Activated T-helper 2 cell treated with anti-CD3 and anti-CD28 coated beads, Interferon-gamma antibody, Interleukin-2, Interleukin-4, amounts not matched to agents 10 μg/mL and 5 μg/mL and 100 μg/mL, durations not matched to agents 14 hours and 24 hours and 36 hours (primary cell): ENCODE results near the gene S100A16. TPM values are rescaled to one million over a fixed set of nuclear protein-coding genes. Genes with fewer than 3 reads are reported as not detected.

Source experiments
- DNase-seq: peaks from one replicate; pipeline ENCODE4 v3.0.0; 2021; ENCODE audit warnings: low spot score
- H3K27ac Mint-ChIP-seq: one replicate; pipeline ENCODE4 v1.8.0; 2021; ENCODE audit warnings: mixed read lengths
- H3K27me3 Mint-ChIP-seq: one replicate; pipeline ENCODE4 v1.8.0; 2021; ENCODE audit warnings: low read depth, mixed read lengths
- H3K36me3 Mint-ChIP-seq: one replicate; pipeline ENCODE4 v1.8.0; 2021; ENCODE audit warnings: low read depth, mixed read lengths
- H3K4me1 Mint-ChIP-seq: one replicate; pipeline ENCODE4 v1.8.0; 2021; ENCODE audit warnings: low read depth, mixed read lengths
- H3K4me3 Mint-ChIP-seq: one replicate; pipeline ENCODE4 v1.8.0; 2021; ENCODE audit warnings: low read depth, mild to moderate bottlenecking, moderate library complexity, mixed read lengths
- H3K9me3 Mint-ChIP-seq: one replicate; pipeline ENCODE4 v1.8.0; 2021; ENCODE audit warnings: mixed read lengths
- intact Hi-C: fragments of 100-400 bp; cut with micrococcal nuclease; formaldehyde crosslinking; loops from one replicate; pipeline ENCODE4 v1.15.1; 2023
- total RNA-seq: library from RNA; stranded (reverse); gene quantifications from 2 replicates; pipeline ENCODE4 v1.2.3, GENCODE V29; 2022

S100A16 gene
- total RNA-seq, 1 donor from 2014 or later = not detected

DNA sequence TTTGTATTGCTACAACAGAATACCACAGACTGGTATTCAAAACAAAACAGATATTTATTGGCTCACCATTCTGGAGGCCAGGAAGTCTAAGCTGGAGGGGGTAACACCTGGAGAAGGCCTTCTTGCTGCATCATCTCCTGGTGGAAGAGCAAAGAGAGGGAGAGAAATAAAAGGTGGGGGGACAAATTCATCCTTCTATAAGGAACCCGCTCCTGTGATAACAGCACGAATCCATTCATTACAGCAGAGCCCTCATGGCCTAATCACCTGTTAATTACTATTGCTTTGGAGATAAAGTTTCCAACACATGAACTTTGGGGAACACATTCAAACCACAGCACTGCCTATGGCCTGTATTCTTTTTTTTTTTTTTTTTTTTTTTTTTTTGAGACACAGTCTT, 52.7 kb downstream of the S100A16 start:
- DNase-seq = no peak
- intact Hi-C loops = no loop called here
- no peak overlapping the region for H3K4me3 Mint-ChIP-seq
- H3K27me3 Mint-ChIP-seq = no peaks in the 10 kb centered on the region
- H3K36me3 Mint-ChIP-seq = no peaks in the 10 kb centered on the region
- no peaks in the 10 kb centered on the region for H3K4me1 Mint-ChIP-seq
- no peaks in the 10 kb centered on the region for H3K9me3 Mint-ChIP-seq
- H3K27ac Mint-ChIP-seq = no peak overlapping the region

- Mint-ChIP-seq H3K27me3 (no peaks in the 10 kb centered on the region), H3K4me1 (peaks cover 6% of the 10 kb centered on the region), H3K36me3 (no peaks in the 10 kb centered on the region), H3K27ac (no peak overlapping the region), H3K4me3 (no peak overlapping the region), H3K9me3 (no peaks in the 10 kb centered on the region)
- intact Hi-C loops = no loop called here
- DNase-seq = no peak
These were observed 55.1 kb downstream of the S100A16 start for GRCh38 chr1:153557877-153558276.

Other genes with a start within 250 kb of the S100A16 start
- gene S100A12, start 237.5 kb downstream of the S100A16 start, total RNA-seq = not detected in 2 replicates
- not detected in 2 replicates for gene S100A8, start 222.1 kb downstream of the S100A16 start, total RNA-seq
- not detected in 2 replicates for gene S100A7A, start 196.6 kb downstream of the S100A16 start, total RNA-seq
- gene S100A7, start 152.5 kb downstream of the S100A16 start, total RNA-seq = not detected in 2 replicates
- gene S100A6, start 77.1 kb downstream of the S100A16 start, total RNA-seq = 209 and 229 TPM in 2 replicates
- 1.8 and 2.4 TPM in 2 replicates for gene S100A5, start 72.2 kb downstream of the S100A16 start, total RNA-seq
- 175 and 181 TPM in 2 replicates for gene S100A4, start 67.3 kb downstream of the S100A16 start, total RNA-seq
- gene S100A3, start 63.9 kb downstream of the S100A16 start, total RNA-seq = not detected in 2 replicates
- 0.44 and 0.75 TPM in 2 replicates for gene S100A2, start 47.3 kb downstream of the S100A16 start, total RNA-seq
- gene S100A14, start 3.2 kb upstream of the S100A16 start, total RNA-seq = not detected in 2 replicates
- gene S100A13, start 14.4 kb upstream of the S100A16 start, total RNA-seq = 3.9 and 4.0 TPM in 2 replicates
- gene S100A1, start 15.3 kb upstream of the S100A16 start, total RNA-seq = not detected in 2 replicates
- gene CHTOP, start 20.9 kb upstream of the S100A16 start, total RNA-seq = 94.6 and 98.7 TPM in 2 replicates
- gene SNAPIN, start 45.6 kb upstream of the S100A16 start, total RNA-seq = 32.8 and 33.1 TPM in 2 replicates
- 352 and 358 TPM in 2 replicates for gene ILF2, start 57.9 kb upstream of the S100A16 start, total RNA-seq
- not detected in 2 replicates for gene NPR1, start 65.6 kb upstream of the S100A16 start, total RNA-seq
- 53.8 and 54.0 TPM in 2 replicates for gene INTS3, start 114.9 kb upstream of the S100A16 start, total RNA-seq
- gene SLC27A3, start 162.3 kb upstream of the S100A16 start, total RNA-seq = 11.5 and 13.7 TPM in 2 replicates